PFSK-1 (cell line): ENCODE results near the gene HMX3.

Experiments
- FOXP2 ChIP-seq: optimal IDR thresholded peaks from 2 replicates; pipeline ENCODE3; 2011; ENCODE audit warnings: borderline replicate concordance, control low read depth, inconsistent platforms; ENCODE audit not compliant: insufficient read depth; ENCODE audit errors: extremely low read length, extremely low read depth
- POLR2AphosphoS5 ChIP-seq: IDR thresholded peaks from 2 replicates; pipeline ENCODE4 v1.6.1; 2012; ENCODE audit warnings: low read depth, mild to moderate bottlenecking, control low read depth, low read length, moderate library complexity
- SIN3A ChIP-seq: IDR thresholded peaks from 2 replicates; pipeline ENCODE4 v1.6.1; 2012; ENCODE audit warnings: mild to moderate bottlenecking, low read length, moderate library complexity, borderline replicate concordance; ENCODE audit not compliant: insufficient read depth
- TAF1 ChIP-seq: IDR thresholded peaks from 2 replicates; pipeline ENCODE4 v1.6.1; 2012; ENCODE audit warnings: low read length, control low read depth, borderline replicate concordance; ENCODE audit not compliant: insufficient read depth
- TF ChIP-seq, protein P1 (sequence below), 2 experiments: IDR thresholded peaks; 2 replicates each; pipeline versions ENCODE4 v1.6.1 to v1.8.0; 2011 to 2012; ENCODE audit warnings: low read depth in 2 of 2, low read length in 2 of 2, control low read depth in 1 of 2, inconsistent platforms in 1 of 2, mild to moderate bottlenecking in 1 of 2, moderate library complexity in 1 of 2; ENCODE audit not compliant: insufficient read depth in 1 of 2

The HMX3 gene

DNA sequence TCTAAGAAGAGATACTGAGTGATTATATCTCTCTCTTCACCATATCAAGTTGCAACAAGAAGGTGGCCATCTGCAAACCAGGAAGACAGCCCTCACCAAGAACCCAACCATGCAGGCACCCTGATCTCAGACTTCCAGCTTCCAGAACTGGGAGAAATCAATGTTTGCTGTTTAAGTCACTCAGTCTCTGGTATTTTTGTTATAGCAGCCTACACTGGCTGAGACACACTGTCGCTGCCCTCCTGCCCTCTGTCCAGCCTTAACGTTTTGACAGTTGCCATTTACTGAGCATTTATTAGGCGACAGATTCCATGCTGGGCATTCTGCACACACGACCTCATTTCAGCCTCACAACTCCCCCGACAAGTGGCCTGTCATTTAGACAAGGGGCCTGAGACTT, 9.5 kb upstream of the HMX3 start:
- TF ChIP-seq POLR2AphosphoS5 (no peak), TAF1 (no peak), SIN3A (no peak), FOXP2 (no peak)
- TF ChIP-seq, protein P1, sequence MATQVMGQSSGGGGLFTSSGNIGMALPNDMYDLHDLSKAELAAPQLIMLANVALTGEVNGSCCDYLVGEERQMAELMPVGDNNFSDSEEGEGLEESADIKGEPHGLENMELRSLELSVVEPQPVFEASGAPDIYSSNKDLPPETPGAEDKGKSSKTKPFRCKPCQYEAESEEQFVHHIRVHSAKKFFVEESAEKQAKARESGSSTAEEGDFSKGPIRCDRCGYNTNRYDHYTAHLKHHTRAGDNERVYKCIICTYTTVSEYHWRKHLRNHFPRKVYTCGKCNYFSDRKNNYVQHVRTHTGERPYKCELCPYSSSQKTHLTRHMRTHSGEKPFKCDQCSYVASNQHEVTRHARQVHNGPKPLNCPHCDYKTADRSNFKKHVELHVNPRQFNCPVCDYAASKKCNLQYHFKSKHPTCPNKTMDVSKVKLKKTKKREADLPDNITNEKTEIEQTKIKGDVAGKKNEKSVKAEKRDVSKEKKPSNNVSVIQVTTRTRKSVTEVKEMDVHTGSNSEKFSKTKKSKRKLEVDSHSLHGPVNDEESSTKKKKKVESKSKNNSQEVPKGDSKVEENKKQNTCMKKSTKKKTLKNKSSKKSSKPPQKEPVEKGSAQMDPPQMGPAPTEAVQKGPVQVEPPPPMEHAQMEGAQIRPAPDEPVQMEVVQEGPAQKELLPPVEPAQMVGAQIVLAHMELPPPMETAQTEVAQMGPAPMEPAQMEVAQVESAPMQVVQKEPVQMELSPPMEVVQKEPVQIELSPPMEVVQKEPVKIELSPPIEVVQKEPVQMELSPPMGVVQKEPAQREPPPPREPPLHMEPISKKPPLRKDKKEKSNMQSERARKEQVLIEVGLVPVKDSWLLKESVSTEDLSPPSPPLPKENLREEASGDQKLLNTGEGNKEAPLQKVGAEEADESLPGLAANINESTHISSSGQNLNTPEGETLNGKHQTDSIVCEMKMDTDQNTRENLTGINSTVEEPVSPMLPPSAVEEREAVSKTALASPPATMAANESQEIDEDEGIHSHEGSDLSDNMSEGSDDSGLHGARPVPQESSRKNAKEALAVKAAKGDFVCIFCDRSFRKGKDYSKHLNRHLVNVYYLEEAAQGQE (IDR thresholded peaks at IDR 0.05; ENCODE audit: insufficient read depth in 1 of 2, low read depth in 2 of 2, low read length in 2 of 2) = no peak

DNA sequence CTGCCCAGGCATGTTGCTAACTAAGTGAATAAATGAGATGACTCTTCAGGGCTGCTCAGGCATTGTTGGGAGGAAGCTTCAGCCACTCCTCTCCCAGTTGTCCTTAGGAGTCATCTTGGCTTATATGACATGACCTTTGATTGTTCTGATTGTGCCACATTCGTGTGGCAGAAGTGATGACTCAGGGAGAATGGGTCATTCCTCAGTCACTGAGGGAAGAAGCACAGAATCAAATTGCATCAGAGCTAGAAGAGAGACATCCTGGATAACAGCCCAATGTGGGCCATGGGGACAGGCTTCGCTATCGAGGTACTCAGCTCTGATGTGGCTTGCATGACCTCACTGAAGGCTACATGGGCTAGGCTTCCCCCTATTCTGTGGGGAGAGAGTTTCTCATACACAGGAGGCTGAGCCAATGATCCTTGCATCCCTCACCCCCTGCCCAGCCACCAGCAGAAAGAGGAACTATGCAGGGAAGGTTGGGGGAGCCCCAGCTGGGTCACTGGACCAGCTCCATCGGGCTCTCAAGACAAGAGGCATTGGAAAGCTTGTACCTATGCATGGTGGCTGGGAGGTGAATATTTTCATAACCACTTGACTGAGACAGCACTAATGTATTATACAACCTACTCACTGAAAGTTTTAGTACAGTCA, 6.0 kb upstream of the HMX3 start:
- TF ChIP-seq FOXP2 (no peak), POLR2AphosphoS5 (no peak), TAF1 (no peak), SIN3A (no peak)
- TF ChIP-seq, protein P1 (IDR thresholded peaks at IDR 0.05; ENCODE audit: insufficient read depth in 1 of 2, low read depth in 2 of 2, low read length in 2 of 2) = no peak

DNA sequence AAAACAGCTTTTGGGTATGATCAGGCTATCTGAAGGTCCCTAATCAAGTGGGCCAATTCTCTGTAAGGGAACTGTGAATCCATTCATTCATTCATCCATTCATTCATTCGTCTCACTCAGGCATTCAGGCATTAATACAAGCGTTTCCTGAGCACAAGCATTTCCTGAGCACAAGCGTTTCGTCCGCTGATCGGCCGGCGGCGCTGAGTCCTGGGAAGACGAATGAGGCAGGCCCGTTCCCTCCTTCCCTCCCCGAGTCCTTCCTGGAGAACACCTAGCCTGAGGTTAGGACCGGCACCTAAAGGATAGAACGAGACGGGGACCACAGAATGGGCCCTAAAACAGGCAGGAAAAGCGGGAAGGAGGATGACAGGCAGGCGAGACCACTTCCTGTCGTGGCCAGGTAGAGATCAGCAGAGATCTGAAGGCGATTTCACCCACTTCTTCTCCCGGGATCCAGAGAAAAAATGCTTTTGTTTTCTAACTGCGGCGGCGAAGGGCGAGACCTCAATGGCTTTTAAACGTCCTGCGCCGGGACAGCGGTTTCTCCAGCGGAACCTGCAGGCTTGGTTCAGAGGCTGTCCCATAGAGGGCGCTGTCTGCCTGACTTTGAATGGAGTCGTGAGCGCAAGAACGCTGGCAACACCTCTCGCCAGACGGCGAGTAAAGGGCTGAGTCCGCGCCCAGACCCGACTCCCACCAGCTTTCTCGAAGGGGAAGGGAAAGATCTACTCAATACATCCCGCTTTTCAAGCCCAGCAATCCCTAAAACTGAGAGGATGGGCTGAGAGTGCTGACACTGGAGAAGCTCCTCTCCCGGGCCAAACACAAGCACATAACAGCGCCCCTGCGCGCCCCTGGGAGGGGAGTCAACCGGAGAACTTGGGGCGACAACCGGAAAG, 2.9 kb upstream of the HMX3 start:
- peak; percentile 56 for TF ChIP-seq FOXP2
- TF ChIP-seq SIN3A = no peak

DNA sequence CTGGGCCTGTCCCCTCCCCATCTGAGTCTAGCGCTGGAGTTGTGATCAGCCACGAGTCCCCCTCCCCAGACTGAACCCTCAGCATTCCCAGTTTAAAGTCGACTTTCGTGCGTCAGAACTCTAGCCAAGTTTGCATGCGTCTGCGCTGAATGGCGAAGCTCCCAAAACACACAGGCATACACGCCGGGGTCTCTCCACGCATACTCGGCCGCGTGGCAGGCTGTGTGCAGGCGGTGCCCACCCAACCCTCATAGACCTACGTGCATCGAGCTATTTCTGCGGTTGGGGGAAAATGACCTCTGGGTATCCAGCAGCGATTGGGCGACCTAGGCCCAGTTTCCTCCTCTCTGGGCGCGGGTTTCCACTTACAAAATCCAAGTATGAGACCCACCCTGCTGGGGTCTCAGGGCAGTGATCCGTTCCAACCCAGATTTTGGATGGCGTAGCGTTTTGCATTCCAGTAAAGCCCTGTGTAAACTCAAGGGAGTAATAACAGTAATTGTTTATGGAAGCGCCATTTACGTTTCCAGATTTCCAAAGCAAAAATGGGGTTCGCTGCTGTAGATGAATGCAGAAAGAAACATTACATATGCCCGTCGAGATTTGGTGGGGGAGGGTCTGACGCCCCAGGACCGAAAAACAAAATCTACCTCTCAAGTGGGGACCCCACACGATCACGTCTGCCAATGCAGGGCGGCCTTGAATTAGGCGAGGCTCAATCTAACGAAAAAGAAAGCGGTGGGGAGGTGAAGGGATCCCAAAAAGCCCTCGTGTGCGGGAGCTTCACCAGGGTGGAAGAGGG, 2.0 kb upstream of the HMX3 start:
- TF ChIP-seq TAF1 (no peak), POLR2AphosphoS5 (no peak), SIN3A (no peak), FOXP2 (no peak)
- TF ChIP-seq, protein P1 (IDR thresholded peaks at IDR 0.05; ENCODE audit: insufficient read depth in 1 of 2, low read depth in 2 of 2, low read length in 2 of 2) = no peak

DNA sequence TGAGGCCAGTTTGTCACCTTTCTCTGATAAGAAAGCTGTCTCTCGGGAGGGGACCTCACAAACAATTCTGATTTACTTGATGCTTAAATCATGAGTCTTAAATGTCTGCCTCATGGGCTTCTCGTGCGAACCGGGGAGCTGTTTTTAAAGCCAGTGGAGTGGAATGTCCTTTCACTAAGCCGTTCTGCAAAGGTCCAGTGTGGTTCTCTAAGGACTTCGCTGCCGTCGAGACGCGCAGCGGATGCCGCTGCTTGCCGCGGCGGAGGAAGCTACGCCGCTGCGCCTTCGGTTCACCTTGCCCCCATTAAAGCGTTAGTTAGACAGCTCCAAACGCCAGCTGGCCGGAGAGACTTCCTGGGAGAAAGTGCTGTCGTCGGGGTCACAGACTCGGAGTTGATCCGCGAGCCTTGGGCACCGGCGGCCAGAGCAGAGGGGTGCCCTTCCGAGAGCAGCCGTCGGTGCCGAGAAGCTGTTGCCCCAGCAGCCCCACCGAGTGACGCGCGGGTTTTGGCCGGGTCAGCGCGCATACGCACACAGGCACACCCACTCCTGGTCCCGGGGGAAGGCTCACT, 1.3 kb upstream of the HMX3 start:
- TF ChIP-seq, protein P1 (IDR thresholded peaks at IDR 0.05; ENCODE audit: insufficient read depth in 1 of 2, low read depth in 2 of 2, low read length in 2 of 2) = no peak
- TF ChIP-seq SIN3A (no peak), POLR2AphosphoS5 (no peak)
